SK-N-SH (cell line): Measurements from ENCODE around the gene EPB41L4B.

Source experiments
- CTCF ChIP-seq: fragments of 200-600 bp; sonication (generic); IDR thresholded peaks from 2 replicates; pipeline ENCODE4 v1.6.1; 2017; ENCODE audit warnings: antibody characterized with exemption, mild to moderate bottlenecking, moderate library complexity
- ELF1 ChIP-seq: IDR thresholded peaks from 2 replicates; pipeline ENCODE4 v1.4.0; 2012
- POLR2AphosphoS5 ChIP-seq: IDR thresholded peaks from 2 replicates; pipeline ENCODE4 v1.6.1; 2012; ENCODE audit warnings: low read depth, low read length
- TAF1 ChIP-seq: IDR thresholded peaks from 2 replicates; pipeline ENCODE4 v1.6.1; 2012; ENCODE audit warnings: low read depth, mild to moderate bottlenecking, low read length, moderate library complexity, borderline replicate concordance
- USF1 ChIP-seq: IDR thresholded peaks from 2 replicates; pipeline ENCODE4 v1.4.0; 2012; ENCODE audit warnings: low read depth, borderline replicate concordance

GRCh38 chr9:109133533-109133932 is 187.3 kb downstream of the EPB41L4B start:
- no peak for TF ChIP-seq POLR2AphosphoS5
- TF ChIP-seq CTCF, result no peak
- no peak for TF ChIP-seq USF1
- no peak for TF ChIP-seq ELF1
- TF ChIP-seq TAF1, result no peak
